Measurements from ENCODE around the gene CEP290.

GRCh38 chr12:88179436-88180014 lies 37.6 kb upstream of the CEP290 start:
- TF ChIP-seq FOXJ3 (CRISPR knock-in tag; IDR thresholded peaks at IDR 0.05; ENCODE audit: borderline replicate concordance) (no peak; the same call in 1 of the 2 replicates), YY1 (IDR thresholded peaks at IDR 0.05; ENCODE audit: insufficient read depth, insufficient replicate concordance, low read depth, low read length) (no peak), DPF2 (CRISPR knock-in tag; IDR thresholded peaks at IDR 0.05; ENCODE audit: borderline replicate concordance, low read depth) (no peak), CREB1 (IDR thresholded peaks at IDR 0.05) (no peak), CREB1 (CRISPR knock-in tag; IDR thresholded peaks at IDR 0.05) (no peak), ERF (CRISPR knock-in tag; IDR thresholded peaks at IDR 0.05) (no peak)
